DOHH2 (cell line): ENCODE results near the gene SLC4A2.

Source experiments
- H3F3A ChIP-seq: fragments of 200-600 bp; sonication (generic), shearing (Covaris generic); 2 replicates; pipeline ENCODE4 v1.6.0; 2016; ENCODE audit warnings: antibody characterized with exemption, mild to moderate bottlenecking; ENCODE audit not compliant: control insufficient read depth, insufficient read depth
- H3K27ac ChIP-seq: fragments of 200-600 bp; sonication (generic); 2 replicates; pipeline ENCODE4 v1.5.1; 2014; ENCODE audit warnings: low read depth, mild to moderate bottlenecking, low read length, moderate library complexity
- H3K27me3 ChIP-seq: fragments of 200-600 bp; sonication (generic); 2 replicates; pipeline ENCODE4 v1.6.1; 2014; ENCODE audit warnings: mild to moderate bottlenecking, low read length, mixed read lengths; ENCODE audit not compliant: control insufficient read depth
- H3K36me3 ChIP-seq: fragments of 200-600 bp; sonication (generic); 2 replicates; pipeline ENCODE4 v1.6.1; 2014; ENCODE audit warnings: mild to moderate bottlenecking, low read length, moderate library complexity, mixed read lengths; ENCODE audit not compliant: control insufficient read depth
- H3K4me1 ChIP-seq: fragments of 200-600 bp; sonication (generic); 2 replicates; pipeline ENCODE4 v1.6.1; 2014; ENCODE audit warnings: mild to moderate bottlenecking, low read length, mixed read lengths; ENCODE audit not compliant: control insufficient read depth
- H3K4me2 ChIP-seq: fragments of 200-600 bp; sonication (generic); 2 replicates; pipeline ENCODE4 v1.6.0; 2014; ENCODE audit warnings: mild to moderate bottlenecking, low read length, moderate library complexity
- H3K4me3 ChIP-seq: fragments of 200-600 bp; sonication (generic); 2 replicates; pipeline ENCODE4 v1.5.1; 2014; ENCODE audit warnings: mild to moderate bottlenecking, low read length, mixed read lengths
- H3K79me2 ChIP-seq: fragments of 200-600 bp; sonication (generic); 2 replicates; pipeline ENCODE4 v1.6.1; 2014; ENCODE audit warnings: mild to moderate bottlenecking, low read length, mixed read lengths; ENCODE audit not compliant: control insufficient read depth
- H3K9me2 ChIP-seq: fragments of 200-600 bp; sonication (generic); replicated peaks from 2 replicates; pipeline ENCODE4 v1.6.1; 2014; ENCODE audit warnings: mild to moderate bottlenecking, low read length, mixed read lengths; ENCODE audit not compliant: control insufficient read depth
- H3K9me3 ChIP-seq: fragments of 200-600 bp; sonication (generic); 2 replicates; pipeline ENCODE4 v1.6.1; 2014; ENCODE audit warnings: antibody characterized with exemption, low read length, mixed read lengths; ENCODE audit not compliant: control insufficient read depth, insufficient read depth
- H4K20me1 ChIP-seq: fragments of 200-600 bp; sonication (generic); 2 replicates; pipeline ENCODE4 v1.6.0; 2014; ENCODE audit warnings: low read depth, mild to moderate bottlenecking, antibody characterized with exemption, low read length, moderate library complexity; ENCODE audit not compliant: control insufficient read depth, insufficient read depth
- EZH2phosphoT487 ChIP-seq: fragments of 200-600 bp; sonication (generic); IDR thresholded peaks from 2 replicates; pipeline ENCODE4 v1.6.1; 2017; ENCODE audit warnings: borderline replicate concordance, mild to moderate bottlenecking, antibody characterized with exemption, low read length, moderate library complexity, mixed read lengths
- TF ChIP-seq, protein P1 (sequence below): fragments of 200-600 bp; sonication (generic); IDR thresholded peaks from one replicate; pipeline ENCODE4 v1.5.1; 2014; ENCODE audit warnings: antibody characterized with exemption, mild to moderate bottlenecking, low read depth, low read length; ENCODE audit not compliant: poor library complexity, severe bottlenecking

The SLC4A2 gene

DNA sequence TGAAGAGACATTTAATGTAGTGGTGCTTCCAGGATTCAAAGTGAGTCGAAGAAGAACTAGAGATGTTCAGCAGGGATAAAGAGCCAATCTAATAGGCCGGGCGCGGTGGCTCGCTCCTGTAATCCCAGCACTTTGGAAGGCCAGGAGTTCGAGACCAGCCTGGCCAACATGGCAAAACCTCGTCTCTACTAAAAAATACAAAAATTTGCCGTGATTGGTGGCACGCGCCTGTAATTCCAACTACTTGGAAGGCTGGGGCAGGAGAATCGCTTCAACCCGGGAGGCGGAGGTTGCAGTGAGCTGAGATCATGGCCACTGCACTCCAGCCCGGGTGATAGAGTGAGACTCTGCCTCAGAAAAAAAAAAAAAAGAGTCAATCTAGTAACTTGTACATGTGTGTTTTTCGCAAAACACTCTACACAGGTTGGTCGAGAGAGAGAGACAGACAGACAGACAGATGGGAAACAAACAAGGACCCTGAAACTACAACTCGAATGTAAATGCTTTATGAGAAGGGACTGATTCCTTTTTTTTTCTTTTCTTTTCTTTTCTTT, 30.4 kb upstream of the SLC4A2 start:
- no peaks in the 10 kb centered on the region for H3K9me2 ChIP-seq
- H3K4me1 ChIP-seq: peaks cover 21% of the 10 kb centered on the region
- H3K36me3 ChIP-seq: peaks cover 6% of the 10 kb centered on the region
- H3K27ac ChIP-seq: peak overlapping the region; percentile 38
- no peaks in the 10 kb centered on the region for H3K27me3 ChIP-seq
- no peaks in the 10 kb centered on the region for H4K20me1 ChIP-seq
- no peaks in the 10 kb centered on the region for H3K9me3 ChIP-seq
- no peaks in the 10 kb centered on the region for H3F3A ChIP-seq
- peaks cover 18% of the 10 kb centered on the region for H3K79me2 ChIP-seq
- peak overlapping the region; percentile 84 for H3K4me2 ChIP-seq
- TF ChIP-seq, protein P1, sequence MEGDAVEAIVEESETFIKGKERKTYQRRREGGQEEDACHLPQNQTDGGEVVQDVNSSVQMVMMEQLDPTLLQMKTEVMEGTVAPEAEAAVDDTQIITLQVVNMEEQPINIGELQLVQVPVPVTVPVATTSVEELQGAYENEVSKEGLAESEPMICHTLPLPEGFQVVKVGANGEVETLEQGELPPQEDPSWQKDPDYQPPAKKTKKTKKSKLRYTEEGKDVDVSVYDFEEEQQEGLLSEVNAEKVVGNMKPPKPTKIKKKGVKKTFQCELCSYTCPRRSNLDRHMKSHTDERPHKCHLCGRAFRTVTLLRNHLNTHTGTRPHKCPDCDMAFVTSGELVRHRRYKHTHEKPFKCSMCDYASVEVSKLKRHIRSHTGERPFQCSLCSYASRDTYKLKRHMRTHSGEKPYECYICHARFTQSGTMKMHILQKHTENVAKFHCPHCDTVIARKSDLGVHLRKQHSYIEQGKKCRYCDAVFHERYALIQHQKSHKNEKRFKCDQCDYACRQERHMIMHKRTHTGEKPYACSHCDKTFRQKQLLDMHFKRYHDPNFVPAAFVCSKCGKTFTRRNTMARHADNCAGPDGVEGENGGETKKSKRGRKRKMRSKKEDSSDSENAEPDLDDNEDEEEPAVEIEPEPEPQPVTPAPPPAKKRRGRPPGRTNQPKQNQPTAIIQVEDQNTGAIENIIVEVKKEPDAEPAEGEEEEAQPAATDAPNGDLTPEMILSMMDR: no peak
- no peak for TF ChIP-seq EZH2phosphoT487
- peak overlapping the region; percentile 97 for H3K4me3 ChIP-seq

DNA sequence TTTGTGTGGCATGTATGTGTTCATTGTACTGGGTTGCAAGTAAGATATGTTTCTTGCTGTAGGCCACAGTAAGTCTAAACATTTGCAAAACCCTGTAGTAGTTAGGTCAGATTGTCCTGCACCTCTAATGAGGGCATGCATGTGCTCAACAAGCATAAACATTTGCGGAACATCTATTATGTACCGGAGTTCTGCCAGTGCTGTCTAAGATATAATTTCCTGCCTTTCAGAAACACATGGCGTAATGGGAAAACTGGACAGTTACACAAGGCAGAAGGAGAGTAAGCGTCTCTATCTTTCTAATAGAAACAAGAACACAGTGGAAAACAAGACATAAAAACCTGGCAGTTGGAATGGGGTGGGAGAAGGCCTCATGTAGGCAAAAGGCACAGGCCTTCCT, 28.4 kb upstream of the SLC4A2 start:
- H3K4me3 ChIP-seq: no peak overlapping the region
- no peak overlapping the region for H3K4me2 ChIP-seq
- H4K20me1 ChIP-seq: no peaks in the 10 kb centered on the region
- peaks cover 18% of the 10 kb centered on the region for H3K79me2 ChIP-seq
- H3K9me2 ChIP-seq: no peaks in the 10 kb centered on the region
- no peaks in the 10 kb centered on the region for H3F3A ChIP-seq
- peaks cover 23% of the 10 kb centered on the region for H3K36me3 ChIP-seq
- no peaks in the 10 kb centered on the region for H3K9me3 ChIP-seq
- no peaks in the 10 kb centered on the region for H3K27me3 ChIP-seq
- TF ChIP-seq, protein P1: no peak
- TF ChIP-seq EZH2phosphoT487: no peak
- H3K27ac ChIP-seq: no peak overlapping the region
- peaks cover 21% of the 10 kb centered on the region for H3K4me1 ChIP-seq

DNA sequence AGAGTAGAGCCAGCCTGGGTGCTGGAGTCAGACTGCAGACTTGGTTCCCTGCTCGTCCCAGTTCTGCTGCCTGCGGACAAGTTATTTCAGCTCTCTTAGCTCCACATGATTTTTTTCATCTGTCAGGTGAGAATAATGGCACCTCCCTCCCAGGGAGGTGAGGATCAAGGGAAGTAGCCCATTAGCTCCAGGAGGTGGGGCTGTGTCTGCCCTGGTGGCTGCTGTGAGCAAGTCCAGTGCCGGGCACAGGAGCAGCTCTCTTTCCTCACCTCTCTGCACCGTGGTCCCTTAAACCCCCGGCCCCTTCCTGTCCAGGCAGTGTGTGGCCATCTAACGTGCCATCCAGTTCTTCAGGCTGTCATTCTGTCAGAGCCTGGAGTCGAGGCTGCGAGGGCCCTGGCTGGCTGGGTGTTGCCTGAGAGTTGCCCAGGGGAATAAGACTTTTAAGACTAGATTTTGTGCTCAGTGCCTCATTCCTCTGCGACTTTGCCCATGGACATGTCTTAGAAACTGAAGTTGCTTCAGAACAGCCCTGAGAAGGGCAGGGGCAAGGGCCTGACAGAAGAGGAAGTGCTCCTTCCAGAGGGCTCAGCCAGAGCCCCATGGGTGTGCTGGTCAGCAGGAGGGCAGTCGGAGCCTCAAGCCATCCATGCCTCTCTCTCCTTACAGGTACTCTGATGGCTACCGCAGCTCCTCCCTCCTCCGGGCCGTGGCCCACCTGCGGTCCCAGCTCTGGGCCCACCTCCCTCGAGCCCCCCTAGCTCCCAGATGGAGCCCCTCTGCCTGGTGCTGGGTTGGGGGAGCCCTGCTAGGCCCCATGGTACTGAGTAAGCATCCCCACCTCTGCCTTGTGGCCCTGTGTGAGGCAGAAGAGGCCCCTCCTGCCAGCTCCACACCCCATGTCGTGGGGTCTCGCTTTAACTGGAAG, 26.2 kb upstream of the SLC4A2 start:
- Histone ChIP-seq H3K9me3 (no peaks in the 10 kb centered on the region), H4K20me1 (no peaks in the 10 kb centered on the region), H3K4me1 (peaks cover 12% of the 10 kb centered on the region), H3K27me3 (no peaks in the 10 kb centered on the region), H3K4me2 (no peak overlapping the region), H3K79me2 (peaks cover 18% of the 10 kb centered on the region), H3K36me3 (peaks cover 31% of the 10 kb centered on the region), H3K27ac (no peak overlapping the region), H3F3A (no peaks in the 10 kb centered on the region), H3K9me2 (no peaks in the 10 kb centered on the region), H3K4me3 (no peak overlapping the region)
- no peak for TF ChIP-seq EZH2phosphoT487
- TF ChIP-seq, protein P1: no peak
